ENCODE measurements around the gene MTCL3.

MTCL3 gene

GRCh38 chr6:127515234-127515793, 3.8 kb downstream of the MTCL3 start:
- Histone ChIP-seq H3K4me1 (peaks cover 0 to 36% (median 22%) of the 10 kb centered on the region in 4 donors), H3K4me3 (peak overlapping the region; percentile 59 to 65), H3K9me3 (no peaks in the 10 kb centered on the region), H3K36me3 (no peaks in the 10 kb centered on the region), H3K27ac (peak overlapping the region in 1 of 2 donors; percentile 5), H3K27me3 (peaks cover 0 to 27% of the 10 kb centered on the region in 2 donors)
- TF ChIP-seq, protein P1, sequence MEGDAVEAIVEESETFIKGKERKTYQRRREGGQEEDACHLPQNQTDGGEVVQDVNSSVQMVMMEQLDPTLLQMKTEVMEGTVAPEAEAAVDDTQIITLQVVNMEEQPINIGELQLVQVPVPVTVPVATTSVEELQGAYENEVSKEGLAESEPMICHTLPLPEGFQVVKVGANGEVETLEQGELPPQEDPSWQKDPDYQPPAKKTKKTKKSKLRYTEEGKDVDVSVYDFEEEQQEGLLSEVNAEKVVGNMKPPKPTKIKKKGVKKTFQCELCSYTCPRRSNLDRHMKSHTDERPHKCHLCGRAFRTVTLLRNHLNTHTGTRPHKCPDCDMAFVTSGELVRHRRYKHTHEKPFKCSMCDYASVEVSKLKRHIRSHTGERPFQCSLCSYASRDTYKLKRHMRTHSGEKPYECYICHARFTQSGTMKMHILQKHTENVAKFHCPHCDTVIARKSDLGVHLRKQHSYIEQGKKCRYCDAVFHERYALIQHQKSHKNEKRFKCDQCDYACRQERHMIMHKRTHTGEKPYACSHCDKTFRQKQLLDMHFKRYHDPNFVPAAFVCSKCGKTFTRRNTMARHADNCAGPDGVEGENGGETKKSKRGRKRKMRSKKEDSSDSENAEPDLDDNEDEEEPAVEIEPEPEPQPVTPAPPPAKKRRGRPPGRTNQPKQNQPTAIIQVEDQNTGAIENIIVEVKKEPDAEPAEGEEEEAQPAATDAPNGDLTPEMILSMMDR (IDR thresholded peaks at IDR 0.05): no peak
- intact Hi-C loops (cut with DNase I; ENCODE audit: low total_unique reads): loop anchor here (5.0 kb wide), 1 partner anchor 48 kb away; no protein-coding TSS in a partner anchor
- DNase-seq: no peak

GRCh38 chr6:127514773-127515227, 4.3 kb downstream of the MTCL3 start:
- TF ChIP-seq, protein P1 (IDR thresholded peaks at IDR 0.05): no peak
- DNase-seq: no peak
- H3K4me1 ChIP-seq: peaks cover 0 to 36% (median 22%) of the 10 kb centered on the region in 4 donors
- H3K9me3 ChIP-seq: no peaks in the 10 kb centered on the region
- H3K27me3 ChIP-seq: peaks cover 0 to 22% of the 10 kb centered on the region in 2 donors
- H3K27ac ChIP-seq: no peak overlapping the region
- H3K4me3 ChIP-seq: peak overlapping the region; percentile 59 to 65
- no peaks in the 10 kb centered on the region for H3K36me3 ChIP-seq
- intact Hi-C loops (cut with DNase I; ENCODE audit: low total_unique reads): loop anchor here (5.0 kb wide), 1 partner anchor 47 kb away; no protein-coding TSS in a partner anchor

DNA sequence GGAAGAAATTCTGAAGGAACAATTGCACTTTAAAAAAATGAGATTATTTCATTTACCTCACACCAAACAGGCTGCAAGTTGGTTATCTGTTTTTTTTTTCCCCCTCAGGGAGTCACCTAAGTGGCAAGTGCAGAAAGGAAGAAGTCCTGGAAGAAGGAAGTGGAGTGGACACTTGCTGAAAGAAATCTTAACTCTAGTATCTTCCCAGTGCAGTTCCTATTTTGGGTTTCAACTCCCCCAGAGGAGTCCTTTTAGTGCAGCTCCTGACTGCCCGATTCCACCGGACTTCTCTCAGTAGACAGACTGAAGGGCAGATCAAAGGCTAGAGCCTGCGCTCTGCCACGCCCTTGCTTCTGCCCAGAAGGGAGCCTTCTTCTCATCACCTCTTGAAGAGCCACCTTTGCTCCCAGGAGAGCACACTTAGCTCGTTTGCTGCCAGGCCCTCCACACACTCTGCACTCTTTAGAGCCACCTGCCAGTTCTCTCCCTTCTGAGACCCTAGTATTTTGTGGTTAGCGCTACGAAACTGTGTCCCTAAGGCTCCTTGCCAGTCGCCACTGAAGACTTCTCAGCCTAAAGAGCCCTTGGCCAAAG, 4.9 kb downstream of the MTCL3 start:
- no peak for DNase-seq
- H3K27ac ChIP-seq: no peak overlapping the region
- peaks cover 0 to 33% (median 20%) of the 10 kb centered on the region in 4 donors for H3K4me1 ChIP-seq
- no peaks in the 10 kb centered on the region for H3K36me3 ChIP-seq
- intact Hi-C loops (cut with DNase I; ENCODE audit: low total_unique reads): no loop called here
- peak overlapping the region; percentile 59 to 65 for H3K4me3 ChIP-seq
- no peaks in the 10 kb centered on the region for H3K9me3 ChIP-seq
- TF ChIP-seq, protein P1 (IDR thresholded peaks at IDR 0.05): no peak
- H3K27me3 ChIP-seq: peaks cover 0 to 17% of the 10 kb centered on the region in 2 donors

- TF ChIP-seq, protein P1 (IDR thresholded peaks at IDR 0.05): no peak
These were observed 5.7 kb downstream of the MTCL3 start for GRCh38 chr6:127513425-127513824.

DNA sequence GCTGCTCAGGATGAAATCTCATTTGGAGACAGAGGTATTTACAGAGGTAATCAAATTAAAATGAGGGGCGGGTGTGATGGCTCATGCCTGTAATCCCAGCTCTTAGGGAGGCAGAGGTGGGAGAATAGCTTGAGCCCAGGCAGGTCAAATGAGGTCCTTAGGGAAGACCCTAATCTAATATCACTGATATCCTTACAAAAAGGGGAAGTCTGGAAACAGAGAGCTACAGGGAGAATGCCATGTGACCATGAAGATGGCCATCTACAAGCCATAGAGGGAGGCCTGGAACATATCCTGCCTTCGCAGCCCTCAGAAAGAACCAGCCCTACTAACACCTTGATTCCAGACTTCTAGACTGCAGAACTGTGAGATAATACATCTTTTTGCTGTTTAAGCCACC, 8.3 kb downstream of the MTCL3 start:
- TF ChIP-seq, protein P1 (IDR thresholded peaks at IDR 0.05): no peak
- Histone ChIP-seq H3K36me3 (no peaks in the 10 kb centered on the region), H3K9me3 (no peaks in the 10 kb centered on the region), H3K27me3 (no peaks in the 10 kb centered on the region), H3K4me1 (peaks cover 0 to 16% (median 12%) of the 10 kb centered on the region in 4 donors), H3K27ac (no peak overlapping the region), H3K4me3 (no peak overlapping the region)
- intact Hi-C loops (cut with DNase I; ENCODE audit: low total_unique reads): no loop called here
- DNase-seq: no peak

More at GRCh38 chr6:127513425-127513824, 5.7 kb downstream of the MTCL3 start:
- DNase-seq: no peak
- H3K4me3 ChIP-seq: no peak overlapping the region
- H3K4me1 ChIP-seq: peaks cover 0 to 26% (median 17%) of the 10 kb centered on the region in 4 donors
- H3K27ac ChIP-seq: no peak overlapping the region
- H3K27me3 ChIP-seq: peaks cover 0 to 8% of the 10 kb centered on the region in 2 donors
- H3K36me3 ChIP-seq: no peaks in the 10 kb centered on the region
- no peaks in the 10 kb centered on the region for H3K9me3 ChIP-seq
- intact Hi-C loops (cut with DNase I; ENCODE audit: low total_unique reads): no loop called here
